Measurements from ENCODE around the gene TIMM8B. TPM values are rescaled to one million over a fixed set of nuclear protein-coding genes. Genes with fewer than 3 reads are reported as not detected.

TIMM8B gene
- total RNA-seq, 1 experiment from 2014 or later, result 147 TPM

GRCh38 chr11:112057170-112057569 lies 29.4 kb downstream of the TIMM8B start:
- Mint-ChIP-seq H3K4me3 (ENCODE audit: unreplicated experiment) (no peak overlapping the region), H3K27me3 (ENCODE audit: insufficient read depth, unreplicated experiment) (no peaks in the 10 kb centered on the region), H3K36me3 (ENCODE audit: insufficient read depth, unreplicated experiment) (peaks cover 87% of the 10 kb centered on the region), H3K4me1 (ENCODE audit: low read depth, unreplicated experiment) (no peaks in the 10 kb centered on the region), H3K27ac (ENCODE audit: unreplicated experiment) (no peak overlapping the region), H3K9me3 (ENCODE audit: unreplicated experiment) (no peaks in the 10 kb centered on the region)
- BruUV-seq (replicated peaks), result no TSS peak
- H3K27me3 ChIP-seq (replicated peaks; ENCODE audit: control insufficient read depth, insufficient read depth, low read length), result no peaks in the 10 kb centered on the region
- no peak for DNase-seq
- H3K4me3 ChIP-seq (ENCODE audit: low read depth, low read length), result no peak overlapping the region
- intact Hi-C loops (cut with micrococcal nuclease; ENCODE audit: unreplicated experiment), result no loop called here
- no peaks in the 10 kb centered on the region for H3K4me1 ChIP-seq
- ChIA-PET CTCF (interaction anchor here (0.6 kb wide), 1 partner anchor 264 kb away, joined by 3 read pairs; no protein-coding TSS in a partner anchor), POLR2A (no interaction called here)
- H3K36me3 ChIP-seq (ENCODE audit: control insufficient read depth, insufficient read depth, low read length), result peaks cover 10% of the 10 kb centered on the region
- no peaks in the 10 kb centered on the region for H3K9me3 ChIP-seq
- no peak for TF ChIP-seq CTCF (IDR thresholded peaks at IDR 0.05; ENCODE audit: insufficient read depth in 1 of 2, low read depth in 1 of 2, low read length in 1 of 2, severe bottlenecking in 1 of 2, unreplicated experiment in 1 of 2)

- no peak for DNase-seq
- BruUV-seq (replicated peaks), result no TSS peak
- Mint-ChIP-seq H3K27ac (ENCODE audit: unreplicated experiment) (no peak overlapping the region), H3K9me3 (ENCODE audit: unreplicated experiment) (no peaks in the 10 kb centered on the region), H3K4me1 (ENCODE audit: low read depth, unreplicated experiment) (no peaks in the 10 kb centered on the region), H3K4me3 (ENCODE audit: unreplicated experiment) (no peak overlapping the region), H3K27me3 (ENCODE audit: insufficient read depth, unreplicated experiment) (no peaks in the 10 kb centered on the region), H3K36me3 (ENCODE audit: insufficient read depth, unreplicated experiment) (peaks cover 93% of the 10 kb centered on the region)
- ChIA-PET POLR2A (no interaction called here), CTCF (no interaction called here)
- Histone ChIP-seq H3K27me3 (replicated peaks; ENCODE audit: control insufficient read depth, insufficient read depth, low read length) (no peaks in the 10 kb centered on the region), H3K36me3 (ENCODE audit: control insufficient read depth, insufficient read depth, low read length) (peaks cover 2% of the 10 kb centered on the region), H3K9me3 (no peaks in the 10 kb centered on the region), H3K4me1 (no peaks in the 10 kb centered on the region), H3K4me3 (ENCODE audit: low read depth, low read length) (no peak overlapping the region)
- TF ChIP-seq CTCF (IDR thresholded peaks at IDR 0.05; ENCODE audit: insufficient read depth in 1 of 2, low read depth in 1 of 2, low read length in 1 of 2, severe bottlenecking in 1 of 2, unreplicated experiment in 1 of 2), result no peak
- intact Hi-C loops (cut with micrococcal nuclease; ENCODE audit: unreplicated experiment), result no loop called here
Observed at GRCh38 chr11:112051768-112052167, 34.8 kb downstream of the TIMM8B start.

GRCh38 chr11:112050721-112051120 lies 35.8 kb downstream of the TIMM8B start:
- Mint-ChIP-seq H3K36me3 (ENCODE audit: insufficient read depth, unreplicated experiment) (peaks cover 93% of the 10 kb centered on the region), H3K27me3 (ENCODE audit: insufficient read depth, unreplicated experiment) (no peaks in the 10 kb centered on the region), H3K4me1 (ENCODE audit: low read depth, unreplicated experiment) (no peaks in the 10 kb centered on the region), H3K4me3 (ENCODE audit: unreplicated experiment) (no peak overlapping the region), H3K27ac (ENCODE audit: unreplicated experiment) (no peak overlapping the region), H3K9me3 (ENCODE audit: unreplicated experiment) (no peaks in the 10 kb centered on the region)
- H3K9me3 ChIP-seq, result peaks cover 5% of the 10 kb centered on the region; the same call in 1 of the 2 replicates
- no TSS peak for BruUV-seq (replicated peaks)
- intact Hi-C loops (cut with micrococcal nuclease; ENCODE audit: unreplicated experiment), result no loop called here
- no peaks in the 10 kb centered on the region for H3K27me3 ChIP-seq (replicated peaks; ENCODE audit: control insufficient read depth, insufficient read depth, low read length)
- no peaks in the 10 kb centered on the region for H3K4me1 ChIP-seq
- peaks cover 2% of the 10 kb centered on the region for H3K36me3 ChIP-seq (ENCODE audit: control insufficient read depth, insufficient read depth, low read length)
- POLR2A ChIA-PET, result no interaction called here
- H3K4me3 ChIP-seq (ENCODE audit: low read depth, low read length), result no peak overlapping the region
- CTCF ChIA-PET, result no interaction called here
- no peak for DNase-seq
- no peak for TF ChIP-seq CTCF (IDR thresholded peaks at IDR 0.05; ENCODE audit: insufficient read depth in 1 of 2, low read depth in 1 of 2, low read length in 1 of 2, severe bottlenecking in 1 of 2, unreplicated experiment in 1 of 2)

Data from Caco-2 (cell line).